PC-9 (cell line): ENCODE data around the gene TMEM141.

Experiments
- CTCF ChIP-seq: fragments of 200-600 bp; sonication (generic); conservative IDR thresholded peaks from 2 replicates; pipeline ENCODE4 v1.6.1; 2017; ENCODE audit warnings: mixed run types, antibody characterized with exemption, mild to moderate bottlenecking, moderate library complexity
- EZH2 ChIP-seq: fragments of 200-600 bp; sonication (generic); IDR thresholded peaks from 2 replicates; pipeline ENCODE4 v1.8.0; 2017; ENCODE audit warnings: antibody characterized with exemption, low read depth

- no peak for TF ChIP-seq CTCF
- TF ChIP-seq EZH2, result no peak
Observed at GRCh38 chr9:136754626-136755301, 36.4 kb upstream of the TMEM141 start.
